GM12865 (cell line): ENCODE results near the gene SPPL3.

Experiments used
- DNase-seq: peaks from one replicate; pipeline ENCODE4 v3.0.0; 2010; ENCODE audit warnings: low read depth
- H3K4me3 ChIP-seq: 2 replicates; pipeline ENCODE4 v1.5.1; 2011; ENCODE audit warnings: mild to moderate bottlenecking, low read depth, low read length, control low read depth
- TF ChIP-seq, protein P1 (sequence below): IDR thresholded peaks from 2 replicates; pipeline ENCODE4 v1.5.1; 2011; ENCODE audit warnings: low read length, control low read depth, low read depth, inconsistent platforms; ENCODE audit not compliant: insufficient read depth; ENCODE audit errors: missing control alignments

SPPL3 gene

DNA sequence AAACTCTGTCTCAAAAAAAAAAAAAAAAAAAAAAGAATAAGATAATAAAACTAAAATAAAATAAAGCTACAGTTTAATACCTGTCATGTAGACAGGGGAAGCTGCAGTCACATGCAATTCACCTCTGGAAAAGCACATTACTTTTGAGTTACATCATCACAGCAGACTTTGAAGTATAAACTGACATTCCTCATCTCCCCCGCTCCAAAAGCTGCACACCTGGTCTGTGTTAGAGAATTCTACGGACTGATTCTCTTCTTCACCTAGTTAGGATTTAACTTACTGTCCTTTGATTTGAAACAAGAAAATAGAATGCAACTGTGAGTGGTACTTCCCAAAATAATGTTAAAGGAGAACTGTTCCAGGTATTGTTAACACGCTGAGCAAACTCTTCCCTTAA is 25.1 kb downstream of the SPPL3 start:
- H3K4me3 ChIP-seq, result no peak overlapping the region
- no peak for DNase-seq
- TF ChIP-seq, protein P1, sequence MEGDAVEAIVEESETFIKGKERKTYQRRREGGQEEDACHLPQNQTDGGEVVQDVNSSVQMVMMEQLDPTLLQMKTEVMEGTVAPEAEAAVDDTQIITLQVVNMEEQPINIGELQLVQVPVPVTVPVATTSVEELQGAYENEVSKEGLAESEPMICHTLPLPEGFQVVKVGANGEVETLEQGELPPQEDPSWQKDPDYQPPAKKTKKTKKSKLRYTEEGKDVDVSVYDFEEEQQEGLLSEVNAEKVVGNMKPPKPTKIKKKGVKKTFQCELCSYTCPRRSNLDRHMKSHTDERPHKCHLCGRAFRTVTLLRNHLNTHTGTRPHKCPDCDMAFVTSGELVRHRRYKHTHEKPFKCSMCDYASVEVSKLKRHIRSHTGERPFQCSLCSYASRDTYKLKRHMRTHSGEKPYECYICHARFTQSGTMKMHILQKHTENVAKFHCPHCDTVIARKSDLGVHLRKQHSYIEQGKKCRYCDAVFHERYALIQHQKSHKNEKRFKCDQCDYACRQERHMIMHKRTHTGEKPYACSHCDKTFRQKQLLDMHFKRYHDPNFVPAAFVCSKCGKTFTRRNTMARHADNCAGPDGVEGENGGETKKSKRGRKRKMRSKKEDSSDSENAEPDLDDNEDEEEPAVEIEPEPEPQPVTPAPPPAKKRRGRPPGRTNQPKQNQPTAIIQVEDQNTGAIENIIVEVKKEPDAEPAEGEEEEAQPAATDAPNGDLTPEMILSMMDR, result no peak

DNA sequence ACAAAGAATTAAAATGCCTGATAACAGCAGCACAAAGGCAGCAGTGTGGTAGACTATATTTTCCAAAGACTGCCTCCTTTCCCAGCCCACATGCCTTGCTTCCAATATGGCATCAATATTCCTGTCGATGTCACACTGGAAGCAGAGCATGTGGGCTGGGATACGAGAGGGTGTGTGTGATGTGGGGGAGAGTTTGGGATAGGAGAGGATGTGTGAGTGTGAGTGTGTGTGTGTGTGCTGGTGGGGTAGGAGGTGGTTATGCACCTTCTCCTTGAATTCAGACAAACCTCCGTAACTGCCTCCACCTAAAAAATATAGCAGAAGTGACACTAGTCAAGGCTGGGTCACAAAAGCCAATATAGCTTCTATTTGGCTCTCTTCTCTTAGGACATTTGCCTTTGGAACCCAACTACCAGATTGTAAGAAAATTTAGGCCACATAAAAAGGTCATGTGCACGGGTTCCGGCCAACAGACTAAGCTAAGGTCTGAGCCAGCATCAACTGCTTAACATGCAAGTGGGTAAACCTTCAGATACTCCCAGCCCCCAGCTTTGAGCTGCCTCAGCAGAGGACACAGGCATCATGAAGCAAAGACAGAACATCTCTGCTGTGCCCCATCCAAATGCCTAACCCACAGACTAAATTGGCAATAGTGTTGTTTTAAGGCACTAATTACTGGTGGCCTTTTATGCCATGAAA is 29.5 kb downstream of the SPPL3 start:
- no peak for DNase-seq
- no peak overlapping the region for H3K4me3 ChIP-seq
- TF ChIP-seq, protein P1, result no peak

DNA sequence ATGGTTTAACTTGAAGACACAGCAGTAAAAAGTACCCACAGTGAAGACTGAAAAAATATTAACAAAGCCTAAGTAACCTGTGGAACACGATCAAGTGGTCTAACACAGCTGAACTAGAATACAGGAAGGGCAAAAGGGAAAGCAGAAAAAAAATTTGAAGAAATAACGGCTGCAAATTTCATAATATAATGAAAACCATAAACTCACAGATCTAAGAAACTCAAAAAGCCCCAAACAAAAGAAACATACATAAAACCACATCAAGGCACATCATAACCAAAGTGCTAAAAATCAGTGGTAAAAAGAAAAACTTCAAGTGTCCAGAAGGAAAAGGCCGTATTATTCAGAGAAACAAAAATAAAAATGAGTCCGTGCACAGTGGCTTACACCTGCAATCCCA is 30.9 kb downstream of the SPPL3 start:
- H3K4me3 ChIP-seq, result no peak overlapping the region
- TF ChIP-seq, protein P1, result no peak

DNA sequence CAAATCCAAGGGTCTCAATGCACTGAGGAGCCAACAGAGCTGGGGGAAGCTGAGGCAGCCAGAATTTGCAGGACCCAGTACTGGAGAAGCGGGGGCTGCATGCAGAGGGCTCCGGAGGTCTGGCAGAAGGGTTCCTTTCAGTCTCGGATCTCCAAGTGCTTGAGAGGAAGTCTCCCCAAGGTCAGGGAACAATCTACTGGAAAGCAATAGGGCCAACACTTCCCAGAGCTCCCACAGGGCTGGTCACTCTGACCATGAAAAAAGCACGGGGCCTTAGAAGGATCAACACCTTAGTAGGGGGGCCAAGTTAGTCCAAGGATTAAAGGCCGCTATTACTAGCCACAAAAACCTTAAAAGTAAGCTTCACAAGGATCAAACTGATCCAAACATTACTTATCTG is 31.7 kb downstream of the SPPL3 start:
- no peak overlapping the region for H3K4me3 ChIP-seq
- TF ChIP-seq, protein P1, result no peak
- no peak for DNase-seq

More for the DNA sequence above, 30.9 kb downstream of the SPPL3 start:
- no peak for DNase-seq

DNA sequence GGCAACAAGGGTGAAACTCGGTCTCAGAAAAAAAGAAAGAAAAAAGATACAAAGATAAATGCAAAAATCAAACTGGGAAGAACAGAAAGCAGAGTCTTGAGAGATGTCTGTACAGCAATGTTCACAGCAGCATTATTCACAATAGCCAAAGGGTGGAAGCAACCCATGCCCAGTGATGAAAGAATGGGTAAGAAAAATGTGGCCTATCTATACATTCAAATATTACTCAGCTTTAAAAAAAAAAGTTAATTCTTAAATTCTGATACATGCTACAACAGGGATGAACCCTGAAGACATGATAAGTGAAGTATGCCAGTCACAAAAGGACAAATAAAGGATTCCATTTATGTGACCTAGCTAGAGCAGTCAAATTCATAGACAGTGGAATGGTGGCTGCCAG is 33.7 kb downstream of the SPPL3 start:
- TF ChIP-seq, protein P1, result no peak
- no peak for DNase-seq
- no peak overlapping the region for H3K4me3 ChIP-seq

DNA sequence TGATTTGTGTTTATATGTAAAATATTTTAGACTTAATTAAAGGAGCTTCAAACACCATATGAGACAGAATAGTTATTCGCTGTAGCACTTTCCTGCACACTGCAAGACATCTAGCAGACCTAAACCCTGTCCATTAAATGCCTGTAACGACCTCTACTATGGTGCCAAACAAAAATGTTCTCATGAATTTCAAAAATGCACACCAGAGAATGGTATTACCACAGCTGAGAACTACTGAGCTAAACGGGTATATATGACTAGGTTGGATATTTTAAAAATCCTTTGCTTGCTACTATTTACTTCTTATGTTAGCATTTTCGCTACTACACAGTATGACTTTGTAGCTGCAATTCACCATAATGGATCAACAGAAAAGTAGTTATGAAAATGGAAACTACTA is 34.8 kb downstream of the SPPL3 start:
- H3K4me3 ChIP-seq, result no peak overlapping the region
- no peak for DNase-seq
- TF ChIP-seq, protein P1, result no peak

DNA sequence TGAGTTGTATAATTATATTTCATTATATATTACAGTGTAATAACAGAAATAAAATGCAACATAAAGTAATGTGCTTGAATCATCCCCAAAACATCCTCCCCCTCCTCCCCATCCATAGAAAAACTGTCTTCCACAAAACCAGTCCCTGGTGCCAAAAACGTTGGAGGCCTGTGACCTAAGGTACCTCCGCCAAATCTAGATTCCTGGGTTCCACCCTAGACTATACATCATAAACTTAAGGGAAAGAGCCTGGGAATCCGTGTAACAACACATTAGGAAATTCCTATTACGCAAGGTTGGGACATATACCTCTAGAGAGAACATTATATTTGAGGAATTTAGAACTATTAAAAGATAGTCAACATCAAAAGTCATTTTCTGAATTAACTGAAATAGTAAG is 38.0 kb downstream of the SPPL3 start:
- TF ChIP-seq, protein P1, result no peak
- DNase-seq, result no peak
- H3K4me3 ChIP-seq, result no peak overlapping the region
